Suprapubic skin (tissue), 3 donors: ENCODE measurements around the gene C6orf120.

Experiments
- EP300 ChIP-seq: sonication (generic); formaldehyde crosslinking; IDR thresholded peaks from one replicate; pipeline ENCODE4 v1.6.1; 2017; ENCODE audit warnings: antibody characterized with exemption
- POLR2A ChIP-seq, 2 donors: fragments of 450-650 bp; IDR thresholded peaks; one replicate each; pipeline ENCODE4 v1.6.1; 2017; ENCODE audit warnings: antibody characterized with exemption in 2 of 2, mild to moderate bottlenecking in 2 of 2, moderate library complexity in 2 of 2
- TF ChIP-seq, protein P1 (sequence below), 2 donors: fragments of 200-600 bp in 1 of 2; fragments of 450-650 bp in 1 of 2; sonication (generic) in 1 of 2; IDR thresholded peaks; one replicate each; pipeline ENCODE4 v1.5.1; 2016 to 2019; ENCODE audit warnings: antibody characterized with exemption in 2 of 2, mild to moderate bottlenecking in 1 of 2, moderate library complexity in 1 of 2

DNA sequence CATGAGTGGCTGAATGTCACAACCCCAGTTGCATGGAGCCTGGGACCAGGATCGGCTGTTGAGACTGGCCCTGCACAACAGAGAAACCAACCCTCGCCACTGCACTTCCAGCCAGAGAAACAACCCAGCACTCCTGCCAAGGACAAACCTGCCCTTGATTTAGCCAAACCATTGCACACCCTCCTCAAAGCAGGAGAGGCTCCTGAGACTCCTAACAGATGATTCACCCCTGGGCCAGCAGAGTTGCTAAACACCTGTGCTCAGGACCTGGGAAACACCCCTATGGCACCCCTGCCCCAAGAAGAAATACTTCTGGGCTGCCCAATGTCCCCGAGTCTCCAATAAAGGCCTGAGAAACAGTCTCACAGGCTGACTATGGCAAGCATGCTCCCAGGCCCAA lies 17.9 kb upstream of the C6orf120 start:
- TF ChIP-seq, protein P1, sequence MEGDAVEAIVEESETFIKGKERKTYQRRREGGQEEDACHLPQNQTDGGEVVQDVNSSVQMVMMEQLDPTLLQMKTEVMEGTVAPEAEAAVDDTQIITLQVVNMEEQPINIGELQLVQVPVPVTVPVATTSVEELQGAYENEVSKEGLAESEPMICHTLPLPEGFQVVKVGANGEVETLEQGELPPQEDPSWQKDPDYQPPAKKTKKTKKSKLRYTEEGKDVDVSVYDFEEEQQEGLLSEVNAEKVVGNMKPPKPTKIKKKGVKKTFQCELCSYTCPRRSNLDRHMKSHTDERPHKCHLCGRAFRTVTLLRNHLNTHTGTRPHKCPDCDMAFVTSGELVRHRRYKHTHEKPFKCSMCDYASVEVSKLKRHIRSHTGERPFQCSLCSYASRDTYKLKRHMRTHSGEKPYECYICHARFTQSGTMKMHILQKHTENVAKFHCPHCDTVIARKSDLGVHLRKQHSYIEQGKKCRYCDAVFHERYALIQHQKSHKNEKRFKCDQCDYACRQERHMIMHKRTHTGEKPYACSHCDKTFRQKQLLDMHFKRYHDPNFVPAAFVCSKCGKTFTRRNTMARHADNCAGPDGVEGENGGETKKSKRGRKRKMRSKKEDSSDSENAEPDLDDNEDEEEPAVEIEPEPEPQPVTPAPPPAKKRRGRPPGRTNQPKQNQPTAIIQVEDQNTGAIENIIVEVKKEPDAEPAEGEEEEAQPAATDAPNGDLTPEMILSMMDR (IDR thresholded peaks at IDR 0.05) = no peak
- TF ChIP-seq POLR2A (IDR thresholded peaks at IDR 0.05) = no peak
- no peak for TF ChIP-seq EP300
